ENCODE results near the gene MAPKAP1. TPM values are rescaled to one million over a fixed set of nuclear protein-coding genes. Genes with fewer than 3 reads are reported as not detected.

MAPKAP1 gene
- total RNA-seq, 2 experiments from 2014 or later, result 111 to 117 TPM

GRCh38 chr9:125484350-125485282 is 222.4 kb downstream of the MAPKAP1 start:
- CTCF ChIA-PET, result no interaction called here
- POLR2A ChIA-PET, result no interaction called here

- POLR2A ChIA-PET, result no interaction called here
- CTCF ChIA-PET, result no interaction called here
Measured at GRCh38 chr9:125483697-125484096, 223.3 kb downstream of the MAPKAP1 start.

GRCh38 chr9:125479846-125480615 is 227.0 kb downstream of the MAPKAP1 start:
- CTCF ChIA-PET, result no interaction called here
- POLR2A ChIA-PET, result no interaction called here

GRCh38 chr9:125477089-125477544 is 229.9 kb downstream of the MAPKAP1 start:
- ChIA-PET CTCF (interaction anchor here (1.4 kb wide), 1 partner anchor 9 kb away, joined by 7 read pairs; no protein-coding TSS in a partner anchor), POLR2A (no interaction called here)

GRCh38 chr9:125476645-125477044 is 230.4 kb downstream of the MAPKAP1 start:
- ChIA-PET POLR2A (no interaction called here), CTCF (no interaction called here)

- CTCF ChIA-PET, result no interaction called here
Measured at GRCh38 chr9:125475385-125475784, 231.6 kb downstream of the MAPKAP1 start.

GRCh38 chr9:125472926-125473701 is 233.9 kb downstream of the MAPKAP1 start:
- CTCF ChIA-PET, result no interaction called here
- POLR2A ChIA-PET, result no interaction called here

More at GRCh38 chr9:125475385-125475784, 231.6 kb downstream of the MAPKAP1 start:
- POLR2A ChIA-PET, result no interaction called here

GRCh38 chr9:125472562-125472925 is 234.5 kb downstream of the MAPKAP1 start:
- ChIA-PET POLR2A (no interaction called here), CTCF (no interaction called here)

- POLR2A ChIA-PET, result no interaction called here
Measured at GRCh38 chr9:125470767-125471580, 236.0 kb downstream of the MAPKAP1 start.

GRCh38 chr9:125470189-125470588 is 236.8 kb downstream of the MAPKAP1 start:
- ChIA-PET CTCF (no interaction called here), POLR2A (no interaction called here)

More at GRCh38 chr9:125470767-125471580, 236.0 kb downstream of the MAPKAP1 start:
- CTCF ChIA-PET, result no interaction called here

- ChIA-PET POLR2A (no interaction called here), CTCF (interaction anchor here (1.0 kb wide), 1 partner anchor 9 kb away, joined by 7 read pairs; no protein-coding TSS in a partner anchor)
Measured at GRCh38 chr9:125468646-125469045, 238.4 kb downstream of the MAPKAP1 start.

GRCh38 chr9:125467116-125467740 is 239.8 kb downstream of the MAPKAP1 start:
- ChIA-PET POLR2A (no interaction called here), CTCF (interaction anchor here (1.0 kb wide), 1 partner anchor 10 kb away, joined by 7 read pairs; no protein-coding TSS in a partner anchor)

GRCh38 chr9:125466411-125466810 is 240.6 kb downstream of the MAPKAP1 start:
- CTCF ChIA-PET, result no interaction called here
- POLR2A ChIA-PET, result no interaction called here

- CTCF ChIA-PET, result no interaction called here
- POLR2A ChIA-PET, result no interaction called here
Measured at GRCh38 chr9:125464591-125465385, 242.2 kb downstream of the MAPKAP1 start.

- ChIA-PET CTCF (no interaction called here), POLR2A (no interaction called here)
Measured at GRCh38 chr9:125463926-125464325, 243.1 kb downstream of the MAPKAP1 start.

GRCh38 chr9:125462861-125463291 is 244.1 kb downstream of the MAPKAP1 start:
- ChIA-PET CTCF (interaction anchor here (0.6 kb wide), 1 partner anchor 21 kb away, joined by 3 read pairs; no protein-coding TSS in a partner anchor), POLR2A (interaction anchor here (0.6 kb wide), 1 partner anchor 521 kb away, joined by 6 read pairs; no protein-coding TSS in a partner anchor)

GRCh38 chr9:125461636-125462190 is 245.3 kb downstream of the MAPKAP1 start:
- ChIA-PET CTCF (no interaction called here), POLR2A (no interaction called here)

Data from activated CD8-positive, alpha-beta memory T cell treated with anti-CD3 and anti-CD28 coated beads for 36 hours (primary cell).